GM12878 (cell line): ENCODE measurements around the gene NDST3.

Source experiments
- ESRRA ChIP-seq: IDR thresholded peaks from 2 replicates; pipeline ENCODE4 v1.6.1; 2012; ENCODE audit warnings: mild to moderate bottlenecking, low read length, improper control_type of control experiment
- KAT2A ChIP-seq: conservative IDR thresholded peaks from 2 replicates; pipeline ENCODE4 v1.6.1; 2011; ENCODE audit warnings: low read depth, low read length; ENCODE audit not compliant: control insufficient read depth
- MEF2A ChIP-seq: IDR thresholded peaks from 2 replicates; pipeline ENCODE4 v1.6.1; 2011; ENCODE audit warnings: low read depth, mild to moderate bottlenecking, low read length, moderate library complexity; ENCODE audit not compliant: insufficient read depth
- POLR2A ChIP-seq: IDR thresholded peaks from 2 replicates; pipeline ENCODE4 v1.6.1; 2011; ENCODE audit warnings: low read depth, mild to moderate bottlenecking, low read length
- POLR2AphosphoS5 ChIP-seq: IDR thresholded peaks from 2 replicates; pipeline ENCODE4 v1.6.1; 2011; ENCODE audit warnings: mild to moderate bottlenecking, low read length, inconsistent platforms
- RAD21 ChIP-seq: IDR thresholded peaks from 2 replicates; pipeline ENCODE4 v1.6.1; 2011; ENCODE audit warnings: mild to moderate bottlenecking, low read depth, low read length, moderate library complexity; ENCODE audit not compliant: insufficient read depth
- RB1 ChIP-seq: fragments of 450-650 bp; formaldehyde crosslinking; IDR thresholded peaks from 2 replicates; pipeline ENCODE4 v1.6.1; 2017; ENCODE audit warnings: mild to moderate bottlenecking, borderline replicate concordance
- YY1 ChIP-seq: IDR thresholded peaks from 2 replicates; pipeline ENCODE4 v1.6.1; 2011; ENCODE audit warnings: low read depth, mild to moderate bottlenecking, low read length
- TF ChIP-seq, protein P1 (sequence below), 3 experiments: IDR thresholded peaks in 2 of 3; conservative IDR thresholded peaks in 1 of 3; 2 replicates each; pipeline ENCODE4 v1.5.1; 2011; ENCODE audit warnings: low read depth in 3 of 3, low read length in 3 of 3, mild to moderate bottlenecking in 3 of 3, control low read depth in 2 of 3, moderate library complexity in 2 of 3, inconsistent platforms in 1 of 3, mixed read lengths in 1 of 3; ENCODE audit not compliant: control insufficient read depth in 2 of 3, insufficient read depth in 1 of 3; ENCODE audit errors: extremely low read depth in 1 of 3
- TF ChIP-seq, protein P2 (sequence below): IDR thresholded peaks from 2 replicates; pipeline ENCODE4 v1.6.1; 2011; ENCODE audit warnings: low read depth, mild to moderate bottlenecking, low read length, moderate library complexity, borderline replicate concordance; ENCODE audit errors: extremely low read depth

DNA sequence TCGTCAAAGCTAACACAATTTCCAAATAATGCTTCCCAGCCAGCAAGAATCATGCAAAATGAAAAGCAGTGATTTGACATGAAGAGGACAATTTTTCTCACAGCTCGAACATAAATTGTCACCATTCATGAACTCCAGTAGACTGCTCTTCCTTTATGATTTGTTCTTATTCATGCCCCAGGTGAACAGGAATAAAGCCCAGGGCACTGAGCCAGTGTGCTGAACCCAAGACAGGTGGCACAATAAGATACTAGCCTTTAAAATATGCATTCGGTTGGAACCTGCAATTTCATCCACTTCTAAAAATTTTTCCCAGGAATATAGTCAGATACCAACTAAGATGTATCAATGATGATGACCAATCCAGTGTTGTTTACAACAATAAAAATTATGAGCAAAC lies 178.8 kb downstream of the NDST3 start:
- TF ChIP-seq, protein P1, sequence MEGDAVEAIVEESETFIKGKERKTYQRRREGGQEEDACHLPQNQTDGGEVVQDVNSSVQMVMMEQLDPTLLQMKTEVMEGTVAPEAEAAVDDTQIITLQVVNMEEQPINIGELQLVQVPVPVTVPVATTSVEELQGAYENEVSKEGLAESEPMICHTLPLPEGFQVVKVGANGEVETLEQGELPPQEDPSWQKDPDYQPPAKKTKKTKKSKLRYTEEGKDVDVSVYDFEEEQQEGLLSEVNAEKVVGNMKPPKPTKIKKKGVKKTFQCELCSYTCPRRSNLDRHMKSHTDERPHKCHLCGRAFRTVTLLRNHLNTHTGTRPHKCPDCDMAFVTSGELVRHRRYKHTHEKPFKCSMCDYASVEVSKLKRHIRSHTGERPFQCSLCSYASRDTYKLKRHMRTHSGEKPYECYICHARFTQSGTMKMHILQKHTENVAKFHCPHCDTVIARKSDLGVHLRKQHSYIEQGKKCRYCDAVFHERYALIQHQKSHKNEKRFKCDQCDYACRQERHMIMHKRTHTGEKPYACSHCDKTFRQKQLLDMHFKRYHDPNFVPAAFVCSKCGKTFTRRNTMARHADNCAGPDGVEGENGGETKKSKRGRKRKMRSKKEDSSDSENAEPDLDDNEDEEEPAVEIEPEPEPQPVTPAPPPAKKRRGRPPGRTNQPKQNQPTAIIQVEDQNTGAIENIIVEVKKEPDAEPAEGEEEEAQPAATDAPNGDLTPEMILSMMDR (IDR thresholded peaks at IDR 0.05 in 2 of 3, conservative IDR thresholded peaks at IDR 0.05 in 1 of 3; ENCODE audit: control insufficient read depth in 2 of 3, extremely low read depth in 1 of 3, insufficient read depth in 1 of 3, low read depth in 3 of 3, low read length in 3 of 3), result no peak
- TF ChIP-seq POLR2AphosphoS5 (no peak), RB1 (no peak), ESRRA (no peak), POLR2A (no peak), MEF2A (no peak), KAT2A (no peak), RAD21 (no peak), YY1 (no peak)
- TF ChIP-seq, protein P2, sequence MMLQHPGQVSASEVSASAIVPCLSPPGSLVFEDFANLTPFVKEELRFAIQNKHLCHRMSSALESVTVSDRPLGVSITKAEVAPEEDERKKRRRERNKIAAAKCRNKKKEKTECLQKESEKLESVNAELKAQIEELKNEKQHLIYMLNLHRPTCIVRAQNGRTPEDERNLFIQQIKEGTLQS, result no peak
